CD14-positive monocyte (primary cell): ENCODE data around the gene FBN2. TPM values are rescaled to one million over a fixed set of nuclear protein-coding genes. Genes with fewer than 3 reads are reported as not detected.

Experiments used
- DNase-seq, 3 donors: peaks; one replicate each; pipeline ENCODE4 v3.0.0-alpha.2; 2011 to 2022
- H2AFZ ChIP-seq: 2 replicates; pipeline ENCODE4 v1.6.0; 2012; ENCODE audit warnings: mild to moderate bottlenecking, low read depth, low read length, inconsistent platforms; ENCODE audit not compliant: insufficient read depth, poor library complexity, severe bottlenecking
- H3K27ac ChIP-seq, 2 donors: 1 replicate in 1 of 2; 2 replicates in 1 of 2; pipeline ENCODE4 v1.5.1; 2012 to 2013; ENCODE audit warnings: low read length in 2 of 2, control low read depth in 1 of 2, inconsistent platforms in 1 of 2, low read depth in 1 of 2, mild to moderate bottlenecking in 1 of 2
- H3K27me3 ChIP-seq, 2 donors: one replicate each; pipeline versions ENCODE4 v1.6.0 to v1.6.1; 2011 to 2013; ENCODE audit warnings: low read length in 2 of 2; ENCODE audit not compliant: control insufficient read depth in 2 of 2, insufficient read depth in 2 of 2
- H3K36me3 ChIP-seq, 2 donors: replicated peaks in 1 of 2; 1 replicate in 1 of 2; 2 replicates in 1 of 2; pipeline versions ENCODE4 v1.5.1 to v1.6.1; 2012 to 2013; ENCODE audit warnings: low read length in 2 of 2, control low read depth in 1 of 2, inconsistent platforms in 1 of 2, mild to moderate bottlenecking in 1 of 2; ENCODE audit not compliant: insufficient read depth in 2 of 2, control insufficient read depth in 1 of 2
- H3K4me1 ChIP-seq, 2 donors: 1 replicate in 1 of 2; 2 replicates in 1 of 2; pipeline versions ENCODE4 v1.5.1 to v1.6.1; 2012 to 2013; ENCODE audit warnings: low read length in 2 of 2, control low read depth in 1 of 2, inconsistent platforms in 1 of 2, mild to moderate bottlenecking in 1 of 2, moderate library complexity in 1 of 2; ENCODE audit not compliant: insufficient read depth in 2 of 2, control insufficient read depth in 1 of 2
- H3K4me2 ChIP-seq: replicated peaks from 2 replicates; pipeline ENCODE3; 2012; ENCODE audit warnings: low read length, moderate library complexity, mild to moderate bottlenecking; ENCODE audit not compliant: poor library complexity, severe bottlenecking; ENCODE audit errors: extremely low read depth
- H3K4me3 ChIP-seq, 3 experiments: fragments of 200-600 bp in 1 of 3; sonication (generic) in 1 of 3; replicated peaks in 1 of 3; 1 replicate in 2 of 3; 2 replicates in 1 of 3; pipeline ENCODE4 v1.5.1; 2011 to 2013; ENCODE audit warnings: low read length in 3 of 3, mild to moderate bottlenecking in 3 of 3, control low read depth in 2 of 3, low read depth in 2 of 3, inconsistent platforms in 1 of 3, moderate library complexity in 1 of 3
- H3K79me2 ChIP-seq: 2 replicates; pipeline ENCODE4 v1.6.0; 2012; ENCODE audit warnings: mild to moderate bottlenecking, control low read depth, inconsistent platforms, low read length, moderate library complexity; ENCODE audit not compliant: insufficient read depth
- H3K9ac ChIP-seq: 2 replicates; pipeline ENCODE4 v1.6.0; 2017; ENCODE audit warnings: low read length, mild to moderate bottlenecking; ENCODE audit not compliant: insufficient read depth, poor library complexity, severe bottlenecking
- H3K9me3 ChIP-seq, 2 donors: replicated peaks in 1 of 2; 1 replicate in 1 of 2; 2 replicates in 1 of 2; pipeline versions ENCODE4 v1.5.1 to v1.6.1; 2012 to 2013; ENCODE audit warnings: low read length in 2 of 2, control low read depth in 1 of 2; ENCODE audit not compliant: control insufficient read depth in 1 of 2, insufficient read depth in 1 of 2
- H4K20me1 ChIP-seq: 2 replicates; pipeline ENCODE4 v1.6.0; 2012; ENCODE audit warnings: mild to moderate bottlenecking, low read length, control low read depth, moderate library complexity; ENCODE audit not compliant: insufficient read depth
- H3K27ac Mint-ChIP-seq, 7 donors: one replicate each; pipeline ENCODE4 v1.8.0; 2020; ENCODE audit warnings: mild to moderate bottlenecking in 7 of 7, mixed read lengths in 7 of 7, moderate library complexity in 6 of 7, inconsistent platforms in 2 of 7
- H3K27me3 Mint-ChIP-seq, 3 donors: one replicate each; pipeline ENCODE4 v1.8.0; 2021 to 2022; ENCODE audit warnings: low read depth in 3 of 3, mild to moderate bottlenecking in 3 of 3, mixed read lengths in 3 of 3, moderate library complexity in 3 of 3, inconsistent platforms in 1 of 3
- H3K36me3 Mint-ChIP-seq, 2 donors: one replicate each; pipeline ENCODE4 v1.8.0; 2020; ENCODE audit warnings: mixed read lengths in 2 of 2, inconsistent platforms in 1 of 2, mild to moderate bottlenecking in 1 of 2
- H3K4me1 Mint-ChIP-seq: one replicate; pipeline ENCODE4 v1.8.0; 2020; ENCODE audit warnings: mild to moderate bottlenecking, mixed read lengths
- H3K4me3 Mint-ChIP-seq, 2 donors: one replicate each; pipeline ENCODE4 v1.8.0; 2020; ENCODE audit warnings: mild to moderate bottlenecking in 2 of 2, mixed read lengths in 2 of 2, moderate library complexity in 1 of 2
- H3K9me3 Mint-ChIP-seq, 7 donors: one replicate each; pipeline ENCODE4 v1.8.0; 2020 to 2022; ENCODE audit warnings: mixed read lengths in 7 of 7, mild to moderate bottlenecking in 6 of 7, moderate library complexity in 6 of 7, inconsistent platforms in 2 of 7
- WGBS: methylation state at CpG from one replicate; pipeline ENCODE4 v1.1.5; 2013; ENCODE audit warnings: missing lambda C conversion rate; ENCODE audit not compliant: insufficient coverage; 5-methylcytosine and 5-hydroxymethylcytosine counted together
- intact Hi-C, 2 donors: fragments of 100-400 bp; cut with micrococcal nuclease; formaldehyde crosslinking; loops; one replicate each; pipeline versions ENCODE4 v1.15.0 to v1.15.1; 2023
- polyA plus RNA-seq, 3 donors: library from polyadenylated mRNA; depleted of rRNA in 1 of 3; unstranded in 2 of 3; stranded (reverse) in 1 of 3; fragments of 300-500 nt in 2 of 3; fragments of >200 nt in 1 of 3; fragmentation: Illumina TruSeq in 2 of 3; gene quantifications; 1 replicate in 2 of 3; 2 replicates in 1 of 3; pipeline ENCODE4 v1.2.3, GENCODE V29; 2012 to 2021
- TF ChIP-seq, protein P1 (sequence below): fragments of 200-600 bp; IDR thresholded peaks from one replicate; pipeline ENCODE4 v1.8.0; 2022; ENCODE audit warnings: antibody characterized with exemption, mild to moderate bottlenecking

FBN2 gene
- polyA plus RNA-seq, 3 donors = 0.85 to 19.3 (median 4.2) TPM

- intact Hi-C loops = no loop called here
- TF ChIP-seq, protein P1, sequence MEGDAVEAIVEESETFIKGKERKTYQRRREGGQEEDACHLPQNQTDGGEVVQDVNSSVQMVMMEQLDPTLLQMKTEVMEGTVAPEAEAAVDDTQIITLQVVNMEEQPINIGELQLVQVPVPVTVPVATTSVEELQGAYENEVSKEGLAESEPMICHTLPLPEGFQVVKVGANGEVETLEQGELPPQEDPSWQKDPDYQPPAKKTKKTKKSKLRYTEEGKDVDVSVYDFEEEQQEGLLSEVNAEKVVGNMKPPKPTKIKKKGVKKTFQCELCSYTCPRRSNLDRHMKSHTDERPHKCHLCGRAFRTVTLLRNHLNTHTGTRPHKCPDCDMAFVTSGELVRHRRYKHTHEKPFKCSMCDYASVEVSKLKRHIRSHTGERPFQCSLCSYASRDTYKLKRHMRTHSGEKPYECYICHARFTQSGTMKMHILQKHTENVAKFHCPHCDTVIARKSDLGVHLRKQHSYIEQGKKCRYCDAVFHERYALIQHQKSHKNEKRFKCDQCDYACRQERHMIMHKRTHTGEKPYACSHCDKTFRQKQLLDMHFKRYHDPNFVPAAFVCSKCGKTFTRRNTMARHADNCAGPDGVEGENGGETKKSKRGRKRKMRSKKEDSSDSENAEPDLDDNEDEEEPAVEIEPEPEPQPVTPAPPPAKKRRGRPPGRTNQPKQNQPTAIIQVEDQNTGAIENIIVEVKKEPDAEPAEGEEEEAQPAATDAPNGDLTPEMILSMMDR = no peak
- Mint-ChIP-seq H3K4me3 (no peak overlapping the region), H3K27ac (no peak overlapping the region), H3K9me3 (peaks cover 0 to 10% (median 2%) of the 10 kb centered on the region in 7 donors), H3K4me1 (no peaks in the 10 kb centered on the region), H3K27me3 (peaks cover 0 to 2% (median 0%) of the 10 kb centered on the region in 3 donors), H3K36me3 (peaks cover 38 to 39% of the 10 kb centered on the region in 2 donors)
- DNase-seq = no peak
- no peaks in the 10 kb centered on the region for H3K4me1 ChIP-seq
- H3K36me3 ChIP-seq = peaks cover 6 to 61% of the 10 kb centered on the region in 2 donors
- no peaks in the 10 kb centered on the region for H3K9me3 ChIP-seq
- no peaks in the 10 kb centered on the region for H3K79me2 ChIP-seq
- WGBS = 88% methylated on average over 1 of the region's 4 CpGs
- no peaks in the 10 kb centered on the region for H4K20me1 ChIP-seq
- no peak overlapping the region for H3K9ac ChIP-seq
- no peaks in the 10 kb centered on the region for H3K27me3 ChIP-seq
- H3K4me3 ChIP-seq = no peak overlapping the region
- H2AFZ ChIP-seq = no peak overlapping the region
- no peak overlapping the region for H3K27ac ChIP-seq
- H3K4me2 ChIP-seq = no peak overlapping the region
Measured at GRCh38 chr5:128315671-128316070, 222.4 kb downstream of the FBN2 start.

- no peak overlapping the region for H2AFZ ChIP-seq
- no peaks in the 10 kb centered on the region for H3K4me1 ChIP-seq
- Mint-ChIP-seq H3K27me3 (no peaks in the 10 kb centered on the region), H3K4me1 (no peaks in the 10 kb centered on the region), H3K9me3 (peaks cover 0 to 5% (median 0%) of the 10 kb centered on the region in 7 donors), H3K36me3 (peaks cover 54 to 60% of the 10 kb centered on the region in 2 donors), H3K4me3 (no peak overlapping the region), H3K27ac (no peak overlapping the region)
- intact Hi-C loops = no loop called here
- no peak overlapping the region for H3K4me3 ChIP-seq
- H3K9me3 ChIP-seq = no peaks in the 10 kb centered on the region
- H3K79me2 ChIP-seq = no peaks in the 10 kb centered on the region
- H3K4me2 ChIP-seq = no peak overlapping the region
- no peaks in the 10 kb centered on the region for H4K20me1 ChIP-seq
- no peak overlapping the region for H3K9ac ChIP-seq
- H3K36me3 ChIP-seq = peaks cover 64 to 97% of the 10 kb centered on the region in 2 donors
- no peak overlapping the region for H3K27ac ChIP-seq
- no peak for DNase-seq
- no peaks in the 10 kb centered on the region for H3K27me3 ChIP-seq
- TF ChIP-seq, protein P1 = no peak
- 89% methylated on average over 3 of the region's 5 CpGs for WGBS
Measured at GRCh38 chr5:128305341-128305740, 232.7 kb downstream of the FBN2 start.
